ENCODE data around the gene GNG13.

- no peak for TF ChIP-seq CTCF (conservative IDR thresholded peaks at IDR 0.05; ENCODE audit: low read depth, low read length)
- TF ChIP-seq EZH2 (IDR thresholded peaks at IDR 0.05; ENCODE audit: borderline replicate concordance, low read depth, low read length, poor library complexity, severe bottlenecking): no peak
These were observed 40.5 kb downstream of the GNG13 start for GRCh38 chr16:760065-760464.
